Measurements from ENCODE around the gene POLG2. TPM values are rescaled to one million over a fixed set of nuclear protein-coding genes. Genes with fewer than 3 reads are reported as not detected.
A peak's percentile ranks its signal among the peaks of the same experiment; 100 is the strongest.

Gene POLG2
- total RNA-seq, 4 donors from 2014 or later, result 6.3 to 27.3 (median 13.7) TPM

GRCh38 chr17:64506576-64507412, 9.9 kb upstream of the POLG2 start, which contains the start of gene CEP95:
TSS of gene CEP95 (plus strand) at chr17:64506977. CDS start at chr17:64507098, 121 bp downstream.
- no peak for TF ChIP-seq CTCF (IDR thresholded peaks at IDR 0.05)
- DNase-seq (ENCODE audit: low spot score), result peak; percentile 88
- ATAC-seq (ENCODE audit: low FRiP score), result peak; percentile 72

GRCh38 chr17:64506201-64506575, 9.3 kb upstream of the POLG2 start, which contains the start of gene DDX5:
TSS of gene DDX5 (minus strand) at chr17:64506289. CDS start at chr17:64506119, 170 bp downstream.
- no peak for TF ChIP-seq CTCF (IDR thresholded peaks at IDR 0.05)
- ATAC-seq (ENCODE audit: low FRiP score) (peak; percentile 82), DNase-seq (ENCODE audit: low spot score) (peak; percentile 90)

- no peak for TF ChIP-seq CTCF (IDR thresholded peaks at IDR 0.05)
- DNase-seq (ENCODE audit: low spot score), result peak; percentile 43
- peak; percentile 15 for ATAC-seq (ENCODE audit: low FRiP score)
Observed at GRCh38 chr17:64505340-64506200, 8.7 kb upstream of the POLG2 start.

GRCh38 chr17:64504769-64505339, 8.0 kb upstream of the POLG2 start:
- ATAC-seq (ENCODE audit: low FRiP score) (no peak), DNase-seq (ENCODE audit: low spot score) (no peak)
- no peak for TF ChIP-seq CTCF (IDR thresholded peaks at IDR 0.05)

GRCh38 chr17:64503821-64504768, 7.2 kb upstream of the POLG2 start:
- no peak for TF ChIP-seq CTCF (IDR thresholded peaks at IDR 0.05)
- DNase-seq (ENCODE audit: low spot score), result no peak
- no peak for ATAC-seq (ENCODE audit: low FRiP score)

GRCh38 chr17:64503341-64503740, 6.5 kb upstream of the POLG2 start:
- TF ChIP-seq CTCF (IDR thresholded peaks at IDR 0.05), result no peak
- ATAC-seq (ENCODE audit: low FRiP score) (no peak), DNase-seq (ENCODE audit: low spot score) (no peak)
